SIG-M5 treated with dmso at 0.1 percent for 504 hours (cell line): ENCODE results near the gene ATP5PD.
"Not testable (repeated sequence)": the region's sequence is repeated elsewhere in the genome, so short reads cannot be mapped to it uniquely, and the experiment has no call there.

Experiments used
- DNase-seq: peaks from one replicate; lab custom pipeline; 2025; ENCODE audit not compliant: unreplicated experiment; lab: John Stamatoyannopoulos, UW

Gene ATP5PD

DNA sequence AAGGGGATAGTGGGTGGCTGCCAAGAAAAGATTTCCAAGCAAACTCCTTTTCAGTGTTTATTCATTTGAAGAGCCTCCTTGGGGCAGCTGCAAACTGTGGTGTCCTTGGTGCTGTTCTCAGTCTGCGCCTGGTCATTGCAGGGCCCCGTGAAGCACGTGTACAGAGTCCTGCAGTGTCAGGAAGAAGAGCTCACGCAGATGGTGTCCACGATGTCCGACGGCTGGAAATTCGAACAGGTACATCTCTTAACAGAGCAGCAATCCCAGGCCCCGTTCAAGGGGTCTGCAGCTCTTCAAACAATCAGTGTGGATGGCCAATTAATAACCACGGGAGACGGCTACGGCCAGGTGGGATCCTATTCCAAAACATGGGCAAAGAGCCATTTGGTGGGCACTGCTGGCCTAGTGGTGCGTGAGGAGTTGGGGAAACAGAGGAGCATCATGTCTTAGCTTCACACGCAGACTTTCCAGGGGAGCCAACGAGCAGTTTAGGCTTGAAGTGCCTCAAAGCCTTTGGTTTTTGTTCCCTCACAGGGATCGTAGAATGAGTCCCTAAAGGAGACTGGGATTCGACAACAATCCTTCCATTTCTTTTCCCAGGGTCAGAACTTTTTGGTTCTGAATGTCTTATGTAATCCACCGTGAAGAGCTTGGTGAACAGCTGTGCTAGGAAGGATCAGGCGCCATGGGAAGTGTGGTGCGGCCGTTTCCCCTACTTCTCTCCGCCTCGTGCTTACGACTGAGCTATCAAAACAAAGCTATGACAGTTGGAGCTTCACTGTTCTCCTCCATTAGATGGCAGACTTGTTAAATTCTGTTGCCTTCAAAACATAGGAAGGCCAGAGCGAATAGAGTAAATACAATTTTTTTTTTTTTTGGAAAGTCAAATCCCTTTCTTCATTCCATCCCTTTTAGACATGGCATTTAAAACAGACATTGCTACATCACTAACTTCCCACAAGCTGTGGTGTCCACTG, 12.9 kb upstream of the ATP5PD start:
- DNase-seq, result peak; percentile 43

DNA sequence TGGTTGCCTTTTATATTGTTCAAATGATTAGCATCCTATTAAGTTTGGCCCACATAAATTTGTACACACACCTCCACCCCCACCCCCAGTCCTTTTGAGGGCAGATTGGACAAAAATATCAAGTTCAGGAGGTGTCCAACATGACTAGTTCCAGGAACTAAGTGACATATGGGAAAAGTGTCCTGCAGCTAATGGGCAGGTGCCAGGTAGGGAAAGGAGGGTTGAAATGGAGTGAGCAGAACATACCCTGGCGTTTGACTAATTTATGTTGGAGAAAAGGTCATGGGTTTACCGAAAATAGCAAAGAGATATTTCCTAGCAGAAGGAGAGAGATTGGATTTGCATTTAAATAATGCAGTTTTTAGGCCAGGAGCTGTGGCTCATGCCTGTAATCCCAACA, 5.2 kb upstream of the ATP5PD start:
- no peak for DNase-seq

DNA sequence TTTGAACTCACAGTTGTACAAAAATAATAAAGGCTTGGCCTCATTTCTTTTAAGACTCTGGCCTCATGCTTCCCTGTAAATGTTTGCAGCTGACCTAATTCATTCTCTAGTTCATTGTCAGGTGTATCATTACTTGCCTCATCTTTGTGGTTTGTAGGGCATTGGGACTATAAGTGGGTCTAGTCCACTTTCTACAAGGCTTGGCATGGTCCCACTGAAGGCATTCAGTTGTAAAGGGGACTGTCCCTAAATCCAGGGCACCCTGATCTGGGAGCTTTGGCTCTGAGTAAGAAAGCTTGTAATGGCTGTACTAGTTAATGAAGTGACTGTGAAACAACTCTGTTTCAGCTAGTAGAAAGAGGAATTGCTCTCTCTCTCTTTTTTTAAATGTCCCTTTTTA, 2.9 kb upstream of the ATP5PD start:
- DNase-seq, result no peak

DNA sequence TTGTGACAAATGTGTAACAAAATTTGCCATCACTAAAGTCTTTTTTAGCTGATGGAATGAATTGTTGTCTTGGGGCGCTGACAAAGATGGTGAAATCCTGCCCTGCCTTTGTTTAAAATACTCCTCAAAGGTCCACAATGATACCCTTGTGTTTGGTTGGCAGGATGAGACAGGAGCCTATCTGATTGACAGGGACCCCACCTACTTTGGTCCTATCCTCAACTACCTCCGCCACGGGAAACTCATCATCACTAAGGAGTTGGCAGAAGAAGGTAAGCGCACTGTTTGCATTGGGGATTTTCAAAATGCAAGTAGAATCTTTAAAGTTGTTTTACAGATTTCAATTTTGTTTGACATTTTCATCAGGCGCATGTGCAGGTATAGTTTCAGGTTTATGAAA, 2.3 kb upstream of the ATP5PD start:
- DNase-seq, result no peak

DNA sequence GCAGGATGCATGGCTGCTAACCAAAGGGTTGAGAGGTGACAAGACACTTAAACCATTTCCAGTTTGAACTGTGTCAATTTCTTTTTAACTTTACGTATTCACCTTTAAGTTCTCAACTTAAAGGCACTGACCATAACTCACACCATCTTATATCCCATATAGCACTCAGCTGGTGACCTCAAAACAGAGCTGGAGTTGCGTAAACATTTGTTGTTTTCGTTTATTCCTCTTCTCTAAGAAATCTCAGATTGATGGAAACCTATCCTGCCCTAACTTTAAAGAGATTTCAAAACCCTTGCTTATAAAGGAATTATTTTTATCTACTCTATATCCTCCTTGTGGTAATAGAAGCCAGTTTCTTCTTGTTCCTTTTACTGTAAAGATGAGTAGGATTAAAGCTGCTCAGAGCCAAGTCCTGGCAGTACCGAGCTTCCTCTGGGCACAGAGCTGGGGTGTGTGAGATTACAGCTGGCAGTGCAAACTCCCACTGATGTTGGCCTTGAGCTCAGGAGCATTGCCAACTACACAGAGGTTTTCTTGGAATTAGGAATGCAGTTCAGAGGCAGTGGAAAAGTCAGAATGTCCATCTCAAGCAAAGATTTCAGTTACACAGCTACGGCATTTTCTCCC, 1.6 kb upstream of the ATP5PD start:
- DNase-seq, result no peak

DNA sequence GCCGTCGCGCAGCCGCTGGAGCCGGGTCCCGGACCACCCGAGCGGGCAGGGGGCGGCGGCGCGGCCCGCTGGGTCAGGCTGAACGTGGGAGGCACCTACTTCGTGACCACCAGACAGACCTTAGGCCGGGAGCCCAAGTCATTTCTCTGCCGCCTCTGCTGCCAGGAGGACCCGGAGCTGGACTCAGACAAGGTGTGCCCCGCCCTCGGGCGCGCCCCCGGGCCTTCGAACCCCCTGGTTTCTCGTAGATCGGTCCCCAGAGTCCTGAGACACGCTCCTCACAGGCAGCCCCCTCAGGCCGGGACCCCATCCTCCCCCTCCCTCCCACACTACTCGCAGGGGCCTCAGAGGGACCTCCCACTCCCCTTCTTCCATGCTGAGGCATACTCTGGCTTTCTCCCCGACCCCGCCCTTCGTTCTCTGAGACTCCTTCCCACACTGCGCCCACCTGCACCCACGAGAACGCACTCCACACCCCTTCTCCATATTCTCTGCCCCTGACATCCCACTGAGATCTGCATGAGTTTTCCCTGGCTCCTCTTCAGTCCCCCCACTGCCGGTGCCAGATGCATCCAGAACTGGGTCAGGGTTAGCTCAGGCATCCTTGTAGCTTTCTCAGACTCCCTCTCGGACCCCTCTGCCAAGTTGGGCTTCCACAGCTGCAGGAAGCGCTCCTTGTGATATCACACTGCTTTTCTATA, 779 bp upstream of the ATP5PD start:
- DNase-seq, result no peak

DNA sequence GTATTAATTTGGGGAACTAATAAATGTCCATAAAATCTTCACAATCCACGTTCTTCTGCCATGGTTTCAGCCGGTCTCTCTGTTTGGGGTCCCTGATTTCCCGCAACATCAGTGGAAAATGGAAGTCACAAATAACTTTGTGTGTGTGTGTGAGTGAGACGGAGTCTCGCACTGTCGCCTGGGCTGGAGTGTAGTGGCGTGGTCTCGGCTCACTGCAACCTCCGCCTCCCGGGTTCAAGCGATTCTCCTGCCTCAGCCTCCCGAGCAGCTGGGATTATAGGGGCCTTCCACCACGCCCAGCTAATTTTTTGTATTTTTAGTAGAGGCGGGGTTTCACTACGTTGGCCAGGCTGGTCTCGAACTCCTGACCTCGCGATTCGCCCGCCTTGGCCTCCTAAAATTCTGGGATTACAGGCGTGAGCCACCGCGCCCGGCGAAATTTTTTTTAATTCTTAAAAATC, 793 bp downstream of the ATP5PD start:
- DNase-seq, result not testable (repeated sequence)

DNA sequence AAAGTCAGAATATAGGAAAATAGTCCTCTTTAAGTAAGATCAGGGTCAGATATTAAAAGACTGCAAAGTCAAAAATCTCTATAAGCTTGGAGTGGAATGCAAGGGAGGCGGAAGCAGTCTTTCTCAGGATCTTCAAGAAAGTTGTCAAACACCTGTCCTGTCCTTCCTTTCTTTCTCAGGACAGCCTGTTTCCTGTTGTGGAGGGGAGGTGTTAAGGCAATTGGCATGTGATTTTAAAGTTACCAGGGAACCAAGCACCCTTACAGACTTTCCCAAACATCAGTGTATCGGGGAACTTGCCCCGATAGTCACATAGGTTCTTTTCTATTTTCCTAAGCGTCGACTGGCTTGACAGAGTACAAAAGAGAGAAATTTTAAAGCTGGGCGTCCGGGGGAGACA, 2.1 kb downstream of the ATP5PD start:
- no peak for DNase-seq

DNA sequence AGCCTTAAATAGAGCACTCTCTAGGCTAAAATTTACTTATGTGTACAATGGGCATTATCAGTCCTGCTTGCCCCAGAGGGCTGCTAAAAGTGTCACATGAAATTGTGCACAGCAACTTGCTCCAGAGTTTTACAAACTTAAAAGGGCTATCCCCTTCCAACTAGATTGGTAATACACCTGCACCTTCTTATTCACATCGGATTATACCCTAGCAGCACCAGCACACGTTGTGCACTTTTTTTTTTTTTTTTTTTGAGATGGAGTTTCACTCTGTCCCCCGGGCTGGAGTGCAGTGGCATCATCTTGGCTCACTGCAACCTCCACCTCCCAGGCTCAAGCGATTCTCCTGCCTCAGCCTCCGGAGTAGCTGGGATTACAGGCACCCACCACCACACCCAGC, 3.0 kb downstream of the ATP5PD start:
- not testable (repeated sequence) for DNase-seq

DNA sequence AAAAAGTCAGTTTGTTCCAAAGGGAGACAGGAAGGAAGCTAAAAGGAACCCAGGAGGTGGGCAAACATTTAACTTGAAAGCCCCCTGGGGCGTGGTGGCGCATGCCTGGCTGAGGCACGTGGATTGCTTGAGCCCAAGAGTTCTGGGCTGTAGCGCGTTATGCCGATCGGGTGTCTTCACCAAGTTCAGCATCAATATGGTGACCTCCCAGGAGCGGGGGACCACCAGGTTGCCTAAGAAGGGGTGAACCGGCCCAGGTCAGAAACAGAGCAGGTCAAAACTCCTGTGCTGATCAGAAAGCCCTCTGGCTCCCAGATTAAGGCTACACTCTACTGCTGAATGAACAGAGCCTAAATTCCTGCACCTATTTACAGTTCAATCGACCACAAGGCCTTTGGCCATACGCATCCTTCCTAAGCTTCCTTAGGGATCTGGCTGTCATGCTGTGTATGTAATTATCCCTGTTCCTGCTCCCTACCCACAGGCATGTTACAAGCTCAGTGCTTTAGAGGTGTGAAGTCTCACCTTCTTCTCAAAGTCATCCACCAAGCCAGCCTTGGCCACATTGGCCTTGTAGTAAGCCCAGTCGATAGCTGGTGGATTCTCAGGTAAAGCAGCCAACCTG, 5.0 kb downstream of the ATP5PD start:
- DNase-seq, result no peak

DNA sequence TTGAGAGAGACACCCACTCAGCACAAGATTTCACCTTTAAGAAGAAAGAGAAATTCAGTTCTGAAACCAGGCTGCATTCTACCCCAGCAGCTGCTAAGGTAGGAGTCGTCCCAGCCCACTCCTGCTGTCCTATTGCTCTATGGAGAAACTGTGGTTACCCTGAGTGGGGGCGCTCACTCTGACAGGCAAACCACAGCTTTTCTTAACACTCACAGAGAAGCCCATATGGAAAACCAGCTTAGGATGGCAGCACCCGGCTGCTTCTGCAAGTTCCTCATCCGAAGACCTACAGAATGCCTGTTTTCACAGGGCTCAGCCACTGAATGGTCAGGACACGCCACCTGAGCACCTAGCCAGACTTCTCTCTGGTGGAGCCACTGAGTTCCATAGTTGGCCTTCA, 7.5 kb downstream of the ATP5PD start:
- DNase-seq, result no peak

DNA sequence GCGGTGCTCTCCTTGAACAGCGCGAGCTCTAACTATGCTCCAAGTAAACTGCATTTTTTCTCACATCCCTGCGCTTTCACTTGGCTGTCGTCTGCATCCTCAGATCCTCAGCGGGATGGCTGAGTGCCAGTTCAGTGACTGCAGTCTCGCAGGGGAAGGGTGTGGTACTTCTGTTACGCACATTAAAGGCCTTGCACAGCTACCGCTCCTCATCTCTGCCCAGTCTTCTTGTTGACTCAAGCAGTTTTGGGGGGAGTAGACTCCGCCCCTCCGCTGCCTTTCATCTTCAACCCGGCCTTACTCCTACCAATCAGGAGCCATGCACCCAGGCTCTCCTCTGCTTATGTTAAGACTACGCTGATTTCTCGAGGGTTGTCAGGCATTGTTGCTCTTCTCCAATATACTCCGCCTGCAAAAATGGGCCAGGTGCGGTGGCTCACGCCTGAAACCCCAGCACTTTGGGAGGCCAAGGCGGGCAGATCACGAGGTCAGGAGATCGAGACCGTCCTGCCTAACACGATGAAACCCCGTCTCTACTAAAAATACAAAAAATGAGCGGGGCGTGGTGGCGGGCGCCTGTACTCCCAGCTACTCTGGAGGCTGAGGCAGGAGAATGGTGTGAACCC, 10.0 kb downstream of the ATP5PD start:
- DNase-seq, result no peak

DNA sequence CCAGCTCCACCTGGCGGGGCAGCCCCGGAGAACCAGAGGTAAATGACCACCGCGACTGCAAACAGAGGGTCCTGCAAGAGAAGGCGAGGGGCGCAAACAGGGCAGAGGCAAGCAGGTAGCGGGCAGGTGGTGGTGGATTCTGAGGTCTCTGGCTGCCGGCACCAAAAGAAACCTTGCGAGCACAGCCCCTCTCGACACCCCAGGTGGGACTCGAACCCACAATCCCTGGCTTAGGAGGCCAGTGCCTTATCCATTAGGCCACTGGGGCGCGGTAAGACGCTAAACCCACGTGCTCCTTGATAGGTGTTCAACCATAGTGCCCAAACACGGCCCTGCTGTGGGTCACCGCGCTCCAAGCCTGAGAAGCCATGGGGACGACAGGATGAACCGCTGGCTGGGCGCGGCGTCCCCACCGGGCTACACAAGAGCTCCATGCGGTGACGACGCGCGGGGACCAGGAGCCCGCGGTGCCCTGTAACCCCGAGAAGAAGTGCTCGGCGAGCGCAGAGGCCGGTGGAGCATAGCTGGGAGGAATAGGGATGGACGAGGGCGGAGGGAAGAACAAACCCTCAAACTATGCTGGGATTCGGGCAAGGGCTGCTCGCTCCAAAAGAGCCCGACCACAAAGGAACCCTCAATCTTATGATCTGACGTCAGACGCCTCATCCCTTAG, 12.4 kb downstream of the ATP5PD start:
- peak; percentile 88 for DNase-seq

DNA sequence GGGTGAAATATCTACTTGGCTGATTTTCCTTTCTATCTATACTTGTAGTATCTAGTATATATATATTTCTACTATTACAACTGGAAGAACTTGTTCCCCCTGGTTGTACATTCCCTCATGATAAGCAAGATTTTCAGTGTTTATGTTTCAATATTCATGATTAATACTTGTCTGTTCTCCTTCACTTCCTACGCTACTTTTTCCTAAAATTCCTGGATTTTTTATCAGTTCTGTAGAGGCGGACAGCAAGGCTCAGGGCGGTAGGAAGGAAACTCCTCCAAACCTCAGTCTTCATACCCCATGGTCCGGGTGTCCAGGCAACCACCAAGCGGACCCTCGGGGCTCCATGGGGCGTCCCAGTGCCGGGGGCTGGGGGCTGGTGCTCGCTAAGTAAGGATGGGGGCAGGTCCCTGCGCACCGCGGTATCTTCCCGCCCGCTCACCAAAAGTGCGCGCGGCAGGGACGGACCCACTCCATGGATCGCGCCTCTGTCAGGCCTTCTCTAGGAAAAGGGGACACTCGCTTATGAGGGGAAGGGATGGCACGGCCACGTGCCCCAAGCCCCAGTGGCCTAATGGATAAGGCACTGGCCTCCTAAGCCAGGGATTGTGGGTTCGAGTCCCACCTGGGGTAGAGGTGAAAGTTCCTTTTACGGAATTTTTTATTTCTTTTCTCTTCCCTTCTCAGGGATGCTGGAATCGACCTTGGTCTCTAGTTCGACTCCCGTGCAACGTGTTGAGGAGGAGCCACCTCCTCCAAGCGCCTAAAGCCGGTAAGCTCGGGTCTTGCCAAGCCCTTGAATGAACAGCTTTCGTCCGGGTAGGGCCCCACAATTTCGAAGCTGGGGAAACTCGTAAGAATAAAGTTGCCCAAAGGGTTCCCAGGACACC, 13.2 kb downstream of the ATP5PD start:
- DNase-seq, result peak; percentile 84

DNA sequence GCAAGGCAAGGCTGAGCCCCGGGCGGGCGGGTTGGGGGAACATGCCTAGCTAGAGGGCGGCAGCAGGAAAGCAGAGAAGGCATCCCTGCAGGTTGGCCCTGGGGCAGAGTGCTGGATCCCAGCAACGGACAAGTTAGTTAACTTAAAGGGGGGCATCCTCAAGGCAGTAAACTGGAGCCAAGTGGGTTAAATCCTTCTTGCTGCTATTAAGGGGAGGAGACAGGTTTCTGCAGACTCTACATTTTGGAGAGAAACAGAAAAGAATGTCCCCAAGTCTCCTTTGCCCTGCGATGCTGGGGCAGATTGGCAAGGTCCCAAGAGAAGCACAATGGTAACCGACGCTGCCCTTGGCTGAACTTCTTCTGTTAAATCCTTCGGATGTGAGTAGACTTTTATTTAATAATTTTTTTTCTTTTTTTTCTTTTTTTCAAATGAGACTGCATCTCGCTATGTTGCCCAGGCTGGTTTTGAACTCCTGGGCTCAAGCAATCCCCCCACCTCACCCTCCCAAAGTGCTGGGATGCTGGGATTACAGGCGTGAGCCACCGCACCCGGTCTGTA, 14.0 kb downstream of the ATP5PD start:
- DNase-seq, result no peak

DNA sequence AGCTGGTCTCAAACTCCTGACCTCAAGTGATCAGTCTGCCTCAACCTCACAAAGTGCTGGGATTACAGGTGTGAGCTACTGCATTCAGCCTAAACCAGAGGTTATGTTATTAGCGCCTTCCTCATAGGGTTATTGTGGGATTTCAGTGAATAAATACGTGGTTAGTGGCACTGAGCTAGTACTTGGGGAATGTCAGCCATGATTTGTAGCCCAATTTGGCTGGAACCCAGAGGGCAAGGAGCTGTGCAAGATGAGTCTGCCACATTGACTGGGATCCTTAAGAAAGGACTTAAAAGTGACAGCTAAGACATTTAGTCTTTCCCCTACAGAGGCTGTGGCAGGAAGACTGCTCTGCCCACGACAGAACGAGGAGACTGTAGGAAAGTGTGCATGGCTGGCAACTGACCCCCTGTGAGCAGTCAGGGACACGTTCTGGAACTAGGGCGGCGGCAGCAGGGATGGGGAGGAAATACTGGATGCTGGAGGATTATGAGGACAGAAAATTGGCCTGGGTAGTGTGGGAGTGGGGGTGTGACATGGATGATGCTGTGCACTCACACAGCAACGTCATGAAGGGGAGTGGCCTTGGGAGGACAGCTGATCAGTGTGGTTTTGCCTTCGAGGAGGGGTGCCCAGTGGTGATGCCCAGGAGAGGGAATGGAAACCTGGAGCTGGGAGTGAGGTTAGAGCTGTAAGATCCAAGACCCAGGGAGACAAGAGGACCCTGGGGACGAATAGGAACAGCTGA, 14.6 kb downstream of the ATP5PD start:
- peak; percentile 68 for DNase-seq

DNA sequence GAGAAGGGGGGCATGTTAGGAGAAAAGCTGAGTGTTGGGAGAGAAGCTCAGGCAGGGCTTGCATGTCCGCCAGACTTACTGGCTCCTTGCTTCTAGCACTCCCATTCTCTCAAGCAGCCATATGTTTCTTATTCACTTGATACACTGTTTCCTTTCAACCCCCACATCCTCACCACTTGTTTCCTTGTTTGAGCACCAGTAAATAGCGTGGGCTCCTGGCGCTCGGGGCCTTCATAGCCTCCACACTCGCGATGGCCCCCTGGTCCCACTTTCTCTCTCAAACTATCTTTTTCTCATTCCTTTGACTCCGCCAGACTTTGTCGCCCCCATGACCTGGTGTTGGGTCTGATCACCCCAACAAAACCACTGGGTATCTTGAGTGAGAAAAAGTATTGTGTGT, 16.6 kb downstream of the ATP5PD start:
- DNase-seq, result no peak

DNA sequence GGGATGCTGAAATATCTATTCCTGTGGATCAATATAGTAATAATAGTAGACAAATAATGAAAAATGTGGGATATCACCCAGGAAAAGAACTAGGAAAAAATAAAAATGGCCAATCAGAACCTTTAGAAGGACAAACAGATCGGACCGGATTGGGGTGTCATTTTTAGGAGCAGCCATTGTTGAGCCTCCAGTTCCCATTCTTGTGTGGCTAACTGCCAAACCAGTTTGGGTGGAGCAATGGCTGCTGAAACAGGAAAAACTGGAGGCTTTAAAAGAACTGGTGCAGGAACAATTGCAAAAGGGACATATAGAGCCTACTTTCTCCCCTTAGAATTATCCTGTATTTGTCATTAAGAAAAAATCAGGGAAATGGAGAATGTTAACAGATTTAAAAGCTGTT, 20.1 kb downstream of the ATP5PD start:
- not testable (repeated sequence) for DNase-seq
